ENCODE results near the gene MRPL18.

GRCh38 chr6:159828074-159828473 is 37.8 kb downstream of the MRPL18 start:
- TF ChIP-seq FOS (IDR thresholded peaks at IDR 0.05; ENCODE audit: low read depth, low read length) (no peak), MAZ (IDR thresholded peaks at IDR 0.05; ENCODE audit: borderline replicate concordance, low read depth, low read length) (no peak), CTCF (conservative IDR thresholded peaks at IDR 0.05; ENCODE audit: low read depth, low read length) (no peak), POLR2A (IDR thresholded peaks at IDR 0.05; ENCODE audit: low read depth, low read length) (no peak)
